Measurements from ENCODE around the gene RASL10B.

RASL10B gene

GRCh38 chr17:35765756-35766488, 34.5 kb downstream of the RASL10B start:
- DNase-seq (ENCODE audit: low spot score): no peak

- DNase-seq (ENCODE audit: low spot score): no peak
Measured at GRCh38 chr17:35766489-35766877, 35.0 kb downstream of the RASL10B start.

GRCh38 chr17:35766903-35767510, 35.6 kb downstream of the RASL10B start:
- DNase-seq (ENCODE audit: low spot score): peak; percentile 75

- no peak for DNase-seq (ENCODE audit: low spot score)
Measured at GRCh38 chr17:35768797-35769196, 37.4 kb downstream of the RASL10B start.

GRCh38 chr17:35769895-35770486, 38.6 kb downstream of the RASL10B start:
- no peak for DNase-seq (ENCODE audit: low spot score)

GRCh38 chr17:35773129-35773528, 41.7 kb downstream of the RASL10B start:
- no peak for DNase-seq (ENCODE audit: low spot score)

- no peak for DNase-seq (ENCODE audit: low spot score)
Measured at GRCh38 chr17:35773679-35774425, 42.4 kb downstream of the RASL10B start.

GRCh38 chr17:35774499-35774898, 43.1 kb downstream of the RASL10B start:
- DNase-seq (ENCODE audit: low spot score): no peak

- DNase-seq (ENCODE audit: low spot score): no peak
Measured at GRCh38 chr17:35775039-35775438, 43.6 kb downstream of the RASL10B start.

GRCh38 chr17:35775583-35775982, 44.1 kb downstream of the RASL10B start:
- no peak for DNase-seq (ENCODE audit: low spot score)

GRCh38 chr17:35778641-35779196, 47.3 kb downstream of the RASL10B start:
- DNase-seq (ENCODE audit: low spot score): no peak

- no peak for DNase-seq (ENCODE audit: low spot score)
Measured at GRCh38 chr17:35780950-35781349, 49.5 kb downstream of the RASL10B start.

- no peak for DNase-seq (ENCODE audit: low spot score)
Measured at GRCh38 chr17:35784895-35785294, 53.5 kb downstream of the RASL10B start.

- DNase-seq (ENCODE audit: low spot score): no peak
Measured at GRCh38 chr17:35786941-35787432, 55.5 kb downstream of the RASL10B start.

- no peak for DNase-seq (ENCODE audit: low spot score)
Measured at GRCh38 chr17:35788477-35789368, 57.3 kb downstream of the RASL10B start.

- no peak for DNase-seq (ENCODE audit: low spot score)
Measured at GRCh38 chr17:35790841-35791240, 59.4 kb downstream of the RASL10B start.

GRCh38 chr17:35791681-35792350, 60.4 kb downstream of the RASL10B start:
- no peak for DNase-seq (ENCODE audit: low spot score)

Measured in HuH-7.5 (cell line).